HuH-7 (cell line): ENCODE results near the gene TBX19.

Experiments
- DNase-seq: peaks from one replicate; pipeline ENCODE4 v3.0.0; 2011; ENCODE audit warnings: low spot score

Gene TBX19

DNA sequence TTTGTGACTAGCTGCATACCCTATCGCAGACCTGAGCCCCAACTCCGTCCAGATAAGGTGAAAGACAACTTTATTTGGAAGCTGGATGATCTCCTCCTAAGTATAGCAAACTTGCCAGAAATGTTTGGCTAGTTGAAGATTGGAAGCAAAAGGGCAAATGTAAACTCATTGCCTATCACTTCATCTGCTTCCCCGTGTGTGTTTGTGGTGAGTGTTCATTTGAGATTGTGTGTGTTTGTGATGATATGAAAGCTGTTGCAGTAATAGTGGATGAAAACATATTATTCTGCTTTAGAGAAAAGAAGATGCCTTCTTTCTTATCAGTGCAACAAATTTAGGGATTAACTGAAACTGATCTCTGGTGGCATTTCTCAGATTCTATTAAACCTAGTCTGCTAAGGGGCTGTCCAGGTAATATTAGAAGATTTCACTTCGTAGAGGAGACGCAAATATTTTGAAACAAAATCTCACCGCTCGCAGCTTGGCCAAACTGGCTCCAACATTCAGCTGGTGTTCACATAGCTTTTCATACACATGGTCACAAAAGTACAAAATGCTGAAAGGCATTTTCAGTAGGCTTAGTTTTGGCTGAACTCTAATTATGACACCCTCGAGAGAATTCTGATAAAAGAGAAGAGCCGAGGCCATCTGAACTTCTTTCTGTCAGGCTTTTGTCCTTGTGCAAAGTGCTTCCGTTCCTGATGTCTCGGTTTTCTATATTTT, 1.1 kb downstream of the TBX19 start:
- DNase-seq, result no peak

- DNase-seq, result no peak
Observed at GRCh38 chr1:168285521-168285790, 4.8 kb downstream of the TBX19 start.

DNA sequence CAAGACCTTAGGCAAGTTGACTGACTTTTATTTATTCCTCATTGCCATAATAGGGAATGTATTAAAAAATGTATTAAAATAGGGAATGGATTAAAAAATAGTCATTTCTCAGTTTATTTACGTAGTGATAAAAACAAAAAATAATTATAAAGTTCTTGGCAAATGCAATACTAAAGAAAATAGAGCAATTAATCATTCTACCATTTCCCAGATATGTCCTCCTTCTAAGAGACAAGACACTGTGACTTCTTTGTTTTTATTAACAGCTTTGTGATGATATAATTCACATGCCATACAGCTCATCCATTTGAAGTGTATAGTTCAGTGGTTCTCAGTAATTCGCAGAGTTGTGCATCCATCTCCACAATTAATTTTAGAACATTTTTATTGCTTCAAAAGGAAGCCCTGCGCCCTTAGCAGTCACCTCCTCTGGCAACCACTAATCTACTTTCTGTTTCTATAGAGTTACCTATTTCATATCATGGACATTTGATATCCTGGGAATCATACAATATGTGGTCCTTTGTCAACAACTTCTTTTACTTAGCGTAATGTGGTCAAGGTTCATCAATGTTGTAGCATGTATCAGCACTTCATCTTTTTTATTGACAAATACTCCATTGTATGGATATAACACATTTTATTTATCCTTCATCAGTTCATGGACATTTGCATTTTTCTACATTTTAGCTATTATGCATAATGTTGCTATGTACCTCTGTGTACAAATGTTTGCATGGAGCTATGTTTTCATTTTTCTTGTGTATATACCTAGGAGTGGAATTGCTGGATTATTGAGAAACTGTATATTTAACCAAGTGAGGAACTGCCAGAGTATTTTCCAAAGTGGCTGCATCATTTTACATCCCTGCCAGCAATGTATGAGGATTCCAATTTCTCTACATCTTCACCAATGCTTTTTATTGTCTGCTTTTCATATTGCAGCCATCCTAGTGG, 5.6 kb downstream of the TBX19 start:
- DNase-seq, result no peak

- no peak for DNase-seq
Observed at GRCh38 chr1:168287237-168287664, 6.6 kb downstream of the TBX19 start.

DNA sequence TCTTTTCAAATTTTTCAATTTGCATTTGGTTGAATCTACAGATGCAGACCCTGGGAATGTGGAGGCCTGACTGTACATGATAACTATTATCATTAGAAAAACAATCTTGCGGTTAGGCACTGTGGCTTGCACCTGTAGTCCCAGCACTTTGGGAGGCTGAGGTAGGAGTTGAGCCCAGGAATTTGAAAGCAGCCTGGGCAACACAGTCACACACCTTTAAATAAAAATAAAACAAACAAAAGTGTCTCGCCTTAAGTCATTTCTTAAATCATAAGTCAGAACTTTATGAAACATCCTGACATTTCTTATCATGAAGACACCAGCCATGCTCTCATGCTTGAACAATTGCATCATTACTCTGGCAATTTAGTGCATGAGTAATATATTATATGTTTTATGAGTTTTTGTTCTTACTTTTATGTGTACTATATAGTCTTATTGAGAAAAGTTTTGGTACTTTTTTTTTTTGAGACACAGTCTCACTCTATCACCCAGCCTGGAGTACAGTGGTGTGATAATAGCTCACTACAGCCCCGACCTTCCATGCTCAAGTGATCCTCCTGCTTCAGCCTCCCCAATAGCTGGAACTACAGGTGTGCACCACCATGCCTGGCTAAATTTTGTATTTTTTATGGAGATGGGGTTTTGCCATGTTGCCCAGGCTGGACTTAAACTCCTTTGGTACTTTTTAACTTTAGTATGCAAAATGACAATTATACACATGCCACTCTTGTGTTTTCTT, 7.8 kb downstream of the TBX19 start:
- no peak for DNase-seq

GRCh38 chr1:168291222-168291837, 10.7 kb downstream of the TBX19 start:
- DNase-seq, result no peak

DNA sequence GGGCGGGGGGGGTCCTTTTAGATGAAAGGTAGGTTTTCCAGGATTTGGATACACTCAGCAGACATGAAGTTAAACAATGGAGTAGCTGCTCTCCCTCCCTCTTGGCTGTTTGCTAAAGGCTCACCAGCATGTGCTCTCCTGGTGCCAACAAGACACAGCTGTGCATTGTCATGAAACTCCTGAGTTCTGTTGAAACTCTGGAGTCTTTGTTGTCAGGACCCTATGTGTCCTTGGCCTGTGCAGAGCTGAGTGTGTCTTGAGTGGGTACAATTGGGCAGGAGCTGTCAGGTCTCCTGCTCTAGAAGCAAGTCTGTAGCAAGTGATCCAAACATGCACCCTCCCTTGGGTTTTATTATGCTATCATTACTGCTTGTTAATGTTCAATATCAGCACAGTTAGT, 12.7 kb downstream of the TBX19 start:
- DNase-seq, result no peak

- no peak for DNase-seq
Observed at GRCh38 chr1:168295411-168296114, 14.9 kb downstream of the TBX19 start.

DNA sequence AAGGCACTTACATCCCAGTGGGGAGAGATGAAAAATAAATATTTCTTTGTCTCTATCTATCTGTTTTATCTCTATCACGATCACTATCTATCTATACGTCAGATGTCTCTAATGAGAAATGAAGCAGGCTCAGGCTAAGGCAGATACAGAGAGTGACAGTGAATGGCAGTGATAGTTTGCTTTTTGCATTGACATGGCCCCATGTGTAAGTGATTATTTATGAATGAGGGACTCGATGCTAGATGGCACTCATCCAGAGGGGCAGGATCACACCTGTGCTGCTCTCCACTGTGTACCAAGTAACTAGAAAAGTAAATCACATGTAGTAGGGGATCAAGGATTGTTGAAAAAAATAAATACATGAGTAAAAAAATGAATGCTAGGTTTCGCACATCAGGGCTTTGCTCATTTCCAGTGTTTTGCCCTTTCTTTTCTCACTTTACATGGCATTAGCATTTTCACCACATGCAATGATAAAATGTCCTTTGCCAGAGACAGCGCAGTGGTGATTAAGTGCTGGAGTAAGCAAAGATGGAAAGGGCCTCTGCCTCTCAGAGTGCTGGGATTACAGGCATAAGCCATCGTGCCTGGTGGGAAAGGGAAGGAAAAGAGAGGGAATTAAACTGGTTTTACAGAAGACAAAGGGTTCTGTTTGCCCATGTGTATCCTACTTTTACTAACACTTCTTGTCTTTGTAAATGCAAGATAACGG, 16.5 kb downstream of the TBX19 start:
- DNase-seq, result no peak

- no peak for DNase-seq
Observed at GRCh38 chr1:168298446-168298845, 17.8 kb downstream of the TBX19 start.

- no peak for DNase-seq
Observed at GRCh38 chr1:168300626-168301025, 19.9 kb downstream of the TBX19 start.

DNA sequence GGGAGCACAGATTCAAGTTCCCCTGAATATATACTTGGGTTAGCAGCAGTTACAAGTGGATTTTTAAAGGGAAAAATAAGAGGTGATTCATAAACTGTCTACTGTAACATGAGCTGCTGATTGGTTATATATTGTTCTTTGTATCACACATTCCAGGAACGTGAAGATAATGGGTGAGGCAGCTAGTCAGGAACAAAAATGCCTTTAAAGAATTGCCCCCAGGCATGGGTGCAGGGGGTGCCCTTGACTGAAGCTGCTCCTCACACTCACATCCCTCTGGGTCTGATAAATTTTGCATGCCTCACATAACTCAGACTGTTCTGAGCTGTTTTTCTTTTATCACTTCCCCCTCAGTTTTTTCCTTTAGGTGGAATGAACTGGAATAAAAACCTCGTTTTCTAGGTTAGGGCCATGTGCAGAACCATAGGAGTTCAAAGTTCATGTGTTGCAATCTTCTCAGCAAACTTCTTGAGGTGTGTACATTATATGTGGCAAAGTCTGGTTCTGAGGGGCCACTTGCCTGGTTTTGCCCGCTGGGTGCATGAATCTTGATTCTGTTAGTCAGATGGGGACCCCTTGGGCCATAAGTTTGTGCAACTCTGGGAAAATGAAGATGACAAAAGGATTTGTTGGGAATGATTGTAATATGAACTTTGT, 21.1 kb downstream of the TBX19 start:
- peak; percentile 16 for DNase-seq

GRCh38 chr1:168303716-168304540, 23.3 kb downstream of the TBX19 start:
- DNase-seq, result no peak

DNA sequence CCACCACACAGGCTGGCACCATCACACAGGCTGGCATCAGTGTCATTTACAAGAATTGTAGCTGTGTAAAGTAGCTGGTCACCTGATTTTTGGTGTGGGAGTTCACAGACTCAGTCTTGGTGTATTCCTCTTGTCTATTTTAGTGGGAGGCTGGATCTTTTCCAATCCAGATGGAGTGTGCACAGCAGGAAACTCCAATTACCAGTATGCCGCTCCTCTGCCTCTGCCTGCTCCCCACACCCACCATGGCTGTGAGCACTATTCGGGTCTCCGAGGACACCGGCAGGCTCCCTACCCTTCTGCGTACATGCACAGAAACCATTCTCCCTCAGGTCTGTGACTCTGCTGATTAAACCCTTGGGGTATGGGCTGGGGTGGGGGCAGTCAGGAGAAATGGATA, 24.2 kb downstream of the TBX19 start:
- DNase-seq, result no peak

DNA sequence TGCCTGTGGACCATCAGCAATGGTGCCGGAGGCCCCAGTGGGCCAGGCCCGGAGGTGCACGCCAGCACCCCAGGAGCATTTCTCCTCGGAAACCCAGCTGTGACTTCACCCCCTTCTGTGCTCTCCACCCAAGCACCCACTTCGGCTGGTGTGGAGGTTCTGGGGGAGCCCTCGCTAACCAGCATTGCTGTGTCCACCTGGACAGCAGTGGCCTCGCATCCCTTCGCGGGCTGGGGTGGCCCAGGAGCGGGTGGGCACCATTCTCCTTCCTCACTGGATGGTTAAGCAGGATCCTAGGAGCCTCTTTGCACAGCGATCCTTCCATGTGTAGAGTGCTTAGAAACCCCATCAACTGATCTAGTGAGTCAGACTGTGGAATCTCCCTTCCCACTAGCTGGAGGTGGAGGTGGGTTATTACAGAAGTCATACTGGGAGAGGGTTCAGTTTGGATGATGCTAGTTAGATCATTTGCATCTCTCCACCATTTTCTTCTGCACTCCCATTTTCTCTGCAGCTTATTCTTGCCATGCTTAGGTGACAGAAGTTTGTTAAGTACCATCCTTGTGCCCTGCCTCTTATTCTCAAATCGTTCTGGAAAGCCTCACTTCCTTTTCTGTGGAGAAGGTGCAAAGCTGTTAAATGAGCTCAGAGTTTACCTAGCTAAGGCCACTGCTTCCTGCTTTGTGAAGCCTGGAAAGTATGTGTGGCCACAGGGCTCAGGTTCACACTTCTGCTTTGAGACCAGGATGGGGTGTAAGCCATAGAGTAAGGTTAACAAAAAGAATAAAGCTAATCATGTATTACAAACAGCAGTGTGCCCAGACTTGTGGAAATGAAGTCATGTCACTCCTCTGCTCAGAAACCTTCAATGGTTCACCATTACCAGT, 32.3 kb downstream of the TBX19 start:
- no peak for DNase-seq

DNA sequence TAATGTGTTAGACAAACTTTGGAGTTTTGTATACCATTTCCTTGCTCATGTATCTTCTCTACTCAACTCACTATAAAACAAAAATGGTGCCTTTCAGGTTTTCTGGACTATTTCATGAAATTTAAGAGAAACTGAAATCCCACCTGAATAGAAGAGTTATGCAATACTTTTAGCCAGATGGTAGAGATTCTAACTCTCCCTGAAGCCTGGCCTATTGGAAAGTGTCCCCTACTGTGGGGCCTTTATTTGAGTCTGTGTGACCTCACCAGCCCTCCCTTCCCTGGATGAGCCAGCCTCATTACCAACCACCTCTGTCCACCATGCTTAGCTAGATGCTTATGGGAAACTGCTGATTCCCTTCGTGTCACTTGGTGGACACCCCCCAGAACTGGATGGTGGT, 35.5 kb downstream of the TBX19 start:
- DNase-seq, result no peak

GRCh38 chr1:168317309-168317708, 36.6 kb downstream of the TBX19 start:
- DNase-seq, result no peak

DNA sequence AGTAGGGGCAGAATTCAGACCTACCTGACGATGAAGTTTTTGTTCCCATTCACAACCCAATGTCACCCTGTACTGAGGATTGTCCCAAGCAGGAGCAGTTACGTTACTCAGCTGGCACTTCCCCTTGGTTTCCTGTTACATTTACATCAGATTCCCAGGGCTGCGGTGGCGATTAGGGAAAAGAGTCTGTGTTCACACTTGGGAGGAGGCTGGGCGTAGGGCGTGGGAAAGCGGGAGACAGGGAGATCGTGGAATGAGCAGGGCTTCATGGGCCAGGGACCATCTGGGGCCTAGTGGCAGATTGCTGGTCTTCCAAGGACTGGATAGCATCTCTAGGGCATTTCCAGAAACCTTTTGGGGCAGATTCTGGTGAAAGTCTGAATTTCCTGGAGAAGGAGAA, 39.0 kb downstream of the TBX19 start:
- no peak for DNase-seq

DNA sequence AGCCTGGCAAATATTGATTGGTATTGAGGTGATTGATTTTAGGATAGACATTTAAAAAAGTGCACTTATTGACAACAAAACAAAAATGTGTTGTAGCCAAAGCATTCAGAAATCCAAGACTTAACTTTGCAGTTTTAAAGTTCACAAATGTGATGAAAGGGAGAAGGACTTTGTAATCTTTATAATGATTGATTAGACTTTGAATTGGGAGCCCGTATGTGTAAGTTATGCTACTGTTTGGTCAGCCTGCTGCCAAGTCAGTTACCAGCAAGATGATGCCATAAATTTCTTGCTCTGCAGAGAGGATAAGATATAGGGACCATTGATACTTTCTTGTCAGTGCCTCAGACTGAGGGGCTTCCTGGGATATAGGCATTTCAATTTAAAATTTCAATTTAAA, 39.5 kb downstream of the TBX19 start:
- no peak for DNase-seq
